ENCODE results near the gene NSF.
"Not testable (repeated sequence)": the region's sequence is repeated elsewhere in the genome, so short reads cannot be mapped to it uniquely, and the experiment has no call there.

Gene NSF

DNA sequence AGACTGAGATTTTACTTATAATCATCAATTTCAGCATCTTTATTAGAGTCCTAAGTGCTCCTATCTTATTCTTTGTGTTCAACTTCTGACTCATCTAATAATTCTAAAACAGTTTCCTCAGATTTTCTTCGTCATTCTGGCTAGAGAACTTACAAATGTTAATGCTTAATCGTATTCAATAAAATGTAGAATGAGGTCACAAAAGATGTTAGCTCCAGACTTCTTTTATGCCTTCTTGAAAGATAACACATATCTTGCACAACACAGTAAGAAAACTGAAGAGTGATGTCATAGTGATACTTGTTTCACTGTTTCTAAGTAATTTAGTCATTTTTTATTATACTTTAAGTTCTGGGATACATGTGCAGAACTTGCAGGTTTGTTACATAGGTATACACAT, 93.2 kb downstream of the NSF start:
- not testable (repeated sequence) for DNase-seq (ENCODE audit: low read depth); H3K4me3 ChIP-seq (ENCODE audit: control insufficient read depth, low read depth, low read length)

DNA sequence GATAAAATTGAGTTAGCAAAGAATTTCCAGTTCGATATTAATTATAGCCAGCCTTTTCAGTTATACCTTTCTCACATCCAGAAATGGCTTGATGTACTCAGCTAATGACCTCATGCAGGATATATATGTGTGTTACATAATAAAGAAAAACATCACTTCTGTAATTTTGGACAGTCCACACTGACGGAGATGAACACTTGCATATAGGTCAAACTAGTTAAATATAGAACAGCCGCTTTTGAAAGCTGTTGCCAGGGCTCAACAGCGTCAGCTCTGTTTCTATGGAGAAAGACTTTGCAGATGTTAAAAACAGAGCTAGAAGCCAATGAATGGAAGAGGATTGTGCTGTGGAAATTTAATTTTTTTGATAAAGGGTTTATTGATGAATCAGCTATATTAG, 94.8 kb downstream of the NSF start:
- DNase-seq (ENCODE audit: low read depth); H3K4me3 ChIP-seq (ENCODE audit: control insufficient read depth, low read depth, low read length): not testable (repeated sequence)

DNA sequence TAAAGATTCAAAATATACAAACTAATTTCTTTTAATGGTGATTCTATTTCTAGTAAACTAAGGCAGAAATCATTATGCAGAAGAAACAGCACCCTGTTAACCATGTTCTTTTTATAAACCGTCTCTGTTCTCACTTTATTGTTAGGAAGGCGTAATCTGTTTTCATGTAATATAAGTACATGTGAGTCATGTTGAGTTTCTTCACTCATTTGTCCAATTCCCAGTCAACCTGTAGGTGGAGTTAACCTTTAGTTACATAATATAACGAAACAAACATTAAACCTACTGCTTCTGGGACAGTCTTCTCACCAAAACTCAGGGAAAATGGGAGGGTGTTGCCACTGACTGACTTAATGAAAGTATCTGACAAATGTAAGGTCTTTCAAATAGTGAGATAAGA, 101.7 kb downstream of the NSF start:
- not testable (repeated sequence) for H3K4me3 ChIP-seq (ENCODE audit: control insufficient read depth, low read depth, low read length); DNase-seq (ENCODE audit: low read depth)

DNA sequence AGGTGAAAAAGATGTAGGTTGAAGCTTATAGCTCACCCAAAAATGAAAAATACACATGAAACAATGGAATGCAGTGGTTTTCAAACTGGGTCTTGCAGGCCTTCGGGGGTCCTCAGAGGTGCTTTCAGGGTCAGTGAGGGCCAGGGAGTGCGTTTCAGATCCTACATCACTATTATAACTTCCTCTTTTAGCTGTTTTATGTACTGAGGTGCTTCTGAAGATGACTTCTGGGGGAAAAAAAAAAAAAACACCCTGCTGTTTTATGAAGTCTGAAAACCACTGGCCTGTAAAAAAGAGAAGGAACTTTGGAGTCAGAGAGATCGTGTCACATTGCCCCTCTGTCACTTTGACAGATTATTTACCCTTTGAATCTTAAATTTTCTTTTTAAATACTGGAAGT, 102.8 kb downstream of the NSF start:
- not testable (repeated sequence) for DNase-seq (ENCODE audit: low read depth); H3K4me3 ChIP-seq (ENCODE audit: control insufficient read depth, low read depth, low read length)

DNA sequence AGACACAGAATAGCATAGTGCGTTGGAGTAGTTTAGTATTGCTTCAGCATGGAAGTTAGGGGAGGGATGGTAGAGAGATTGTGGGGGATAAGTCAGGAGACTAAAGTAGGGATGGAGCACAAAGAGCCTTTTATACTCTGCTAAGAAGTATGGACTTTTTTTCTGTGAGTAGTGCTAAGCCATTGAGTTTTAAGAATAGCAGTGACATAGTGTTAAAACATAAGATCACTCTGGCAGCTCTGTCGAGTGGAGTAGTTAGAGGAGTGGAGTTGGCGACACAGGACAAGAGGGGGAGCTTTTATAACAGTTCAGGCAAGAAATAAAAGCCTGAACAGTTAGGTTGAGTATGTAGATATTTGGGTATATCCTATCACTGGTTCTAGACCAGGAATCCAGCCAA, 106.1 kb downstream of the NSF start:
- H3K4me3 ChIP-seq (ENCODE audit: control insufficient read depth, low read depth, low read length); DNase-seq (ENCODE audit: low read depth): not testable (repeated sequence)

DNA sequence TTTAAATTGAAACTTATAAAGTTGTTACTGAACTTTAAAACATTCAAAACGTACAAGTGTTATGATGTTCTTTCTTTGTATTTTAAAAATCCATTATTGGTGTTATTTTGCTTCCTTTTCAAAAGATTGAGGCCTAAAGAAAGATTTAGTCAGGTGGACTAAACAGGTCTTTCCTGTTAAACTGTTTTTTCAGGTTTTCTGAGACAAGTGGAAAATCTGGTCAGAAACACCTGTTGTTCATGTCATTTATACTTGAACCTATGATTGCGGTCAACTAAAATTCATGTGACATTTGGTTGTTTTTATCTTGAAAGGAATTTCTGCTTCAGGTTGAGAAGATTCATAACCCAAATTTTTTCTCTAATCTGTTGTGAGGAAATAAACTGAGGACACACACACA, 108.5 kb downstream of the NSF start:
- not testable (repeated sequence) for DNase-seq (ENCODE audit: low read depth); H3K4me3 ChIP-seq (ENCODE audit: control insufficient read depth, low read depth, low read length)

DNA sequence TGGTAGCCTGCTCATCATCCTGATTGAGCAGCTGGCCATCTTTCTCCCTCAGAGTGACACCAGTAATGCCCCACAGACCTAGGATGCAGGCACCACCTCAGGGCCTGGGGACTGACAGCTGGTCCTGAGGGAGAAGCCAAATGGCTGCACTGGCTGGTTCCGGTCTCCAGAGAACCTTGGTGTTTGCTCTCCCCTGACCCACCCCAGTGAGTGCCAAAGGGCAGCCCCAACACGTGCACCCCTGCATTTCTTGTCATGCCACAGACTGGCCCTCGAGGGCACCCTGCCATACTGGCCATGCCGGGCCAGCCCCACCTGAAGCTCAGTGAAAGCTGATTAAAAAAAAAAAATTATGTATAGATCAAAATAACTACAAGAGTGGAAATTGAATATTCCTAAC, 127.5 kb downstream of the NSF start:
- TF ChIP-seq, protein P1, sequence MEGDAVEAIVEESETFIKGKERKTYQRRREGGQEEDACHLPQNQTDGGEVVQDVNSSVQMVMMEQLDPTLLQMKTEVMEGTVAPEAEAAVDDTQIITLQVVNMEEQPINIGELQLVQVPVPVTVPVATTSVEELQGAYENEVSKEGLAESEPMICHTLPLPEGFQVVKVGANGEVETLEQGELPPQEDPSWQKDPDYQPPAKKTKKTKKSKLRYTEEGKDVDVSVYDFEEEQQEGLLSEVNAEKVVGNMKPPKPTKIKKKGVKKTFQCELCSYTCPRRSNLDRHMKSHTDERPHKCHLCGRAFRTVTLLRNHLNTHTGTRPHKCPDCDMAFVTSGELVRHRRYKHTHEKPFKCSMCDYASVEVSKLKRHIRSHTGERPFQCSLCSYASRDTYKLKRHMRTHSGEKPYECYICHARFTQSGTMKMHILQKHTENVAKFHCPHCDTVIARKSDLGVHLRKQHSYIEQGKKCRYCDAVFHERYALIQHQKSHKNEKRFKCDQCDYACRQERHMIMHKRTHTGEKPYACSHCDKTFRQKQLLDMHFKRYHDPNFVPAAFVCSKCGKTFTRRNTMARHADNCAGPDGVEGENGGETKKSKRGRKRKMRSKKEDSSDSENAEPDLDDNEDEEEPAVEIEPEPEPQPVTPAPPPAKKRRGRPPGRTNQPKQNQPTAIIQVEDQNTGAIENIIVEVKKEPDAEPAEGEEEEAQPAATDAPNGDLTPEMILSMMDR (conservative IDR thresholded peaks at IDR 0.05; ENCODE audit: control insufficient read depth, insufficient read depth, low read depth, low read length) = no peak
- no peak overlapping the region for H3K4me3 ChIP-seq (ENCODE audit: control insufficient read depth, low read depth, low read length)
- DNase-seq (ENCODE audit: low read depth) = no peak

DNA sequence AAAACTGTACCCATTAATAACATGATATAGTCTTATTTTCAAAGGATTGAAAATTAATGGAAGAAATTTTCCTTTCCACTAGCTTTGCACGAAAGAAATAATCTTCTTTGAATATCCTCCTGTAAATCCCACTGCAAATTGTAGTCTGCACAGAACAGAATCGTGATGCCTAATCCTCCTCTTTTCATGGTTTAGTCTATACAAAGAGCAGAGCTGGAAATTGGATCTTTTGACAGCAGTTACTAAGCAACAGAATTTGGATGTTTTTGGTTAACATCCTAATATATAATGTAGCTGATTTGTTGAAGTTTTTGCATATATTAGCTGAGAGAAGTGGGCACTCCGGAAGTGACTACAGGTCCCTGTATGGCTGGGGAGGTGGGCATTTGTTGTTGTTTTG, 129.4 kb downstream of the NSF start:
- no peak overlapping the region for H3K4me3 ChIP-seq (ENCODE audit: control insufficient read depth, low read depth, low read length)
- TF ChIP-seq, protein P1 (conservative IDR thresholded peaks at IDR 0.05; ENCODE audit: control insufficient read depth, insufficient read depth, low read depth, low read length) = no peak
- DNase-seq (ENCODE audit: low read depth) = no peak

DNA sequence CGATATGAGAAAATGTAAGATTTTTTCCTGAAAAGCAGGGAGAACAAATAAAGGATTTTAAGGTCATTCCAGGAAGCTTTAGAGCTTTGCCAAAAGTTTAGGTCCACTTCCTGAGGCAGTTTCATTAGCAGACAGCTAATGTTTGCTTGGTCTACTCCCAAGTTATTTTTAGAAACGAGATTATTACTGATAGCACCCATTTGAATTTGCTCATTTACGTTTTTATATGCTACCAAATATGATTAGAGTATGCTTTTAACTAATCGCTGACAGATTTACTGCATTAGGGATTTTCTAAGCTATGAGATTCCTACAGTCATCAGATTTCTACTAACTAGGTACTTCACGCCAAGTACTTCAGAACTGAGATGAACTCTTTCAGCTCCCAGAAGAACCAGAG, 129.9 kb downstream of the NSF start:
- H3K4me3 ChIP-seq (ENCODE audit: control insufficient read depth, low read depth, low read length) = no peak overlapping the region
- DNase-seq (ENCODE audit: low read depth) = no peak
- TF ChIP-seq, protein P1 (conservative IDR thresholded peaks at IDR 0.05; ENCODE audit: control insufficient read depth, insufficient read depth, low read depth, low read length) = no peak

DNA sequence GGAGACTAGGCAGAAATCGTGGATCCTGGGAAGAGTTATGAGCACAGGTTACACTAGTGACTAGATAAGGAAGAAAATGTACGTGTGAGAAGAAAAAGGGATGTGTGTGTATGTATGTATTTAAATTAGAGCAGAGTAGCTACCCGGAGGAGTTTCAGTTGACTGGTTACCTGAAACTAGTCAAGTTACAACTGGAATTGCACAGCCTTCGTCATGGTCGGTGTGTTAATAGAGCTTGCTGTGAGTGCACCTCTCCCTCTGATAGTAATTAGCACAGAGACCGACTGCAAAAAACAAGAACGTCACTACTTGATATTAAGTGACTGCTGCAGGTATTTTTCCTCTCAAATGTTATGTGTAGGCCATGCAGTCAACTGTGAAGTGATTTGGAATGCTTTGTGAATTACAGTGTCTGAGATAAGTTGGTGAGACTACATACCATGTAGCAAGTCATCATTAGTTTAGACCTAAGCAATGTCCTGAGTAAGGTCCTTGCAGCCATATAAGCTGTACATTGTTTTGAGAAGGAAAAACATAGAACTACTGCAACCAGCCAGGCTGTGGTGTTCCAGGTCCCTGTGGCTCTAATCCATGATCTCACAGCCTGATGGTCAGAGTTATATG, 132.3 kb downstream of the NSF start:
- TF ChIP-seq, protein P1 (conservative IDR thresholded peaks at IDR 0.05; ENCODE audit: control insufficient read depth, insufficient read depth, low read depth, low read length) = no peak
- H3K4me3 ChIP-seq (ENCODE audit: control insufficient read depth, low read depth, low read length) = no peak overlapping the region
- DNase-seq (ENCODE audit: low read depth) = no peak
